Measurements from ENCODE around the gene SLC9A9. TPM values are rescaled to one million over a fixed set of nuclear protein-coding genes. Genes with fewer than 3 reads are reported as not detected.

Gene SLC9A9
- total RNA-seq, 1 donor from 2014 or later = 0.22 TPM

- Mint-ChIP-seq H3K4me1 (no peaks in the 10 kb centered on the region), H3K4me3 (no peak overlapping the region), H3K9me3 (no peaks in the 10 kb centered on the region), H3K27me3 (ENCODE audit: insufficient read depth, low read depth) (no peaks in the 10 kb centered on the region), H3K36me3 (no peaks in the 10 kb centered on the region), H3K27ac (no peak overlapping the region)
- Histone ChIP-seq H3F3A (ENCODE audit: low read depth) (no peaks in the 10 kb centered on the region), H3K4me3 (no peak overlapping the region), H3K36me3 (no peaks in the 10 kb centered on the region), H3K9me3 (ENCODE audit: low read depth) (no peaks in the 10 kb centered on the region), H4K20me1 (ENCODE audit: low read depth) (no peaks in the 10 kb centered on the region), H3K79me2 (ENCODE audit: low read depth) (no peaks in the 10 kb centered on the region), H3K4me2 (no peak overlapping the region), H3K9ac (no peak overlapping the region), H3K27me3 (no peaks in the 10 kb centered on the region), H2AFZ (replicated peaks) (no peak overlapping the region), H3K4me1 (no peaks in the 10 kb centered on the region), H3K27ac (no peak overlapping the region)
- TF ChIP-seq, protein P1, sequence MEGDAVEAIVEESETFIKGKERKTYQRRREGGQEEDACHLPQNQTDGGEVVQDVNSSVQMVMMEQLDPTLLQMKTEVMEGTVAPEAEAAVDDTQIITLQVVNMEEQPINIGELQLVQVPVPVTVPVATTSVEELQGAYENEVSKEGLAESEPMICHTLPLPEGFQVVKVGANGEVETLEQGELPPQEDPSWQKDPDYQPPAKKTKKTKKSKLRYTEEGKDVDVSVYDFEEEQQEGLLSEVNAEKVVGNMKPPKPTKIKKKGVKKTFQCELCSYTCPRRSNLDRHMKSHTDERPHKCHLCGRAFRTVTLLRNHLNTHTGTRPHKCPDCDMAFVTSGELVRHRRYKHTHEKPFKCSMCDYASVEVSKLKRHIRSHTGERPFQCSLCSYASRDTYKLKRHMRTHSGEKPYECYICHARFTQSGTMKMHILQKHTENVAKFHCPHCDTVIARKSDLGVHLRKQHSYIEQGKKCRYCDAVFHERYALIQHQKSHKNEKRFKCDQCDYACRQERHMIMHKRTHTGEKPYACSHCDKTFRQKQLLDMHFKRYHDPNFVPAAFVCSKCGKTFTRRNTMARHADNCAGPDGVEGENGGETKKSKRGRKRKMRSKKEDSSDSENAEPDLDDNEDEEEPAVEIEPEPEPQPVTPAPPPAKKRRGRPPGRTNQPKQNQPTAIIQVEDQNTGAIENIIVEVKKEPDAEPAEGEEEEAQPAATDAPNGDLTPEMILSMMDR (IDR thresholded peaks at IDR 0.05) = no peak
- TF ChIP-seq EZH2phosphoT487 (IDR thresholded peaks at IDR 0.05) (no peak), EZH2 (IDR thresholded peaks at IDR 0.05) (no peak)
- DNase-seq (ENCODE audit: low spot score) = no peak
Measured at GRCh38 chr3:143650120-143650519, 198.1 kb downstream of the SLC9A9 start.

DNA sequence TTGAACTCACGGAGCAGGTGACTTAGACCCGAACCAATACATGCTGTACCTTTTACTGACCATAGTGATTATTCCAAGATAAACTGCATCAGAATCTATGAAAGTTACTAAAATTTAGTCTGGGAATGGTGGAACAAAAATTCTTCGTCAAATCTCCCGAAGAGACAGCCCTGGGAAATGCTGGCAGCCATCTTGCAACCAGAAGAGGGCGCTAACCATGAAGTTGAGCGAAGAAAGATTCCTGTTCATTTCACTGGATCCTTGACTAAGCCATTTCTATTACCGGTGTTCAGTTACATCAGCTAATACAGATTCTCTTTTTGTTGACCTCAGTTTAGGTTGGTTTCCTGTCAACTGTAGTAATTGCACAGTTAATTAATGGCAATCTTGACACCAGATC is 199.6 kb downstream of the SLC9A9 start:
- H3K9me3 Mint-ChIP-seq = no peaks in the 10 kb centered on the region
- no peaks in the 10 kb centered on the region for H3K36me3 ChIP-seq
- H4K20me1 ChIP-seq (ENCODE audit: low read depth) = no peaks in the 10 kb centered on the region
- peak; percentile 40 for DNase-seq (ENCODE audit: low spot score)
- H3K27me3 Mint-ChIP-seq (ENCODE audit: insufficient read depth, low read depth) = no peaks in the 10 kb centered on the region
- no peak overlapping the region for H2AFZ ChIP-seq (replicated peaks)
- no peaks in the 10 kb centered on the region for H3K27me3 ChIP-seq
- peaks cover 12% of the 10 kb centered on the region for H3K4me1 Mint-ChIP-seq
- no peak overlapping the region for H3K27ac ChIP-seq
- H3K9ac ChIP-seq = no peak overlapping the region
- H3K4me2 ChIP-seq = no peak overlapping the region
- H3K9me3 ChIP-seq (ENCODE audit: low read depth) = no peaks in the 10 kb centered on the region
- no peaks in the 10 kb centered on the region for H3K36me3 Mint-ChIP-seq
- H3K27ac Mint-ChIP-seq = no peak overlapping the region
- no peak overlapping the region for H3K4me3 ChIP-seq
- H3K79me2 ChIP-seq (ENCODE audit: low read depth) = no peaks in the 10 kb centered on the region
- H3K4me1 ChIP-seq = no peaks in the 10 kb centered on the region
- no peak overlapping the region for H3K4me3 Mint-ChIP-seq
- no peaks in the 10 kb centered on the region for H3F3A ChIP-seq (ENCODE audit: low read depth)
- TF ChIP-seq EZH2phosphoT487 (IDR thresholded peaks at IDR 0.05) = no peak
- TF ChIP-seq, protein P1 (IDR thresholded peaks at IDR 0.05) = peak; percentile 68

- no peaks in the 10 kb centered on the region for H3F3A ChIP-seq (ENCODE audit: low read depth)
- H4K20me1 ChIP-seq (ENCODE audit: low read depth) = no peaks in the 10 kb centered on the region
- no peaks in the 10 kb centered on the region for H3K4me1 ChIP-seq
- peaks cover 14% of the 10 kb centered on the region for H3K4me1 Mint-ChIP-seq
- no peak overlapping the region for H3K9ac ChIP-seq
- no peak overlapping the region for H3K4me3 Mint-ChIP-seq
- H3K79me2 ChIP-seq (ENCODE audit: low read depth) = no peaks in the 10 kb centered on the region
- H3K27me3 ChIP-seq = no peaks in the 10 kb centered on the region
- no peaks in the 10 kb centered on the region for H3K9me3 Mint-ChIP-seq
- no peak overlapping the region for H3K4me2 ChIP-seq
- H3K4me3 ChIP-seq = no peak overlapping the region
- no peak overlapping the region for H3K27ac ChIP-seq
- H3K36me3 ChIP-seq = no peaks in the 10 kb centered on the region
- DNase-seq (ENCODE audit: low spot score) = peak; percentile 44
- H3K9me3 ChIP-seq (ENCODE audit: low read depth) = no peaks in the 10 kb centered on the region
- TF ChIP-seq EZH2phosphoT487 (IDR thresholded peaks at IDR 0.05) (no peak), EZH2 (IDR thresholded peaks at IDR 0.05) (no peak)
- TF ChIP-seq, protein P1 (IDR thresholded peaks at IDR 0.05) = no peak
- no peak overlapping the region for H2AFZ ChIP-seq (replicated peaks)
- no peaks in the 10 kb centered on the region for H3K36me3 Mint-ChIP-seq
- no peaks in the 10 kb centered on the region for H3K27me3 Mint-ChIP-seq (ENCODE audit: insufficient read depth, low read depth)
- H3K27ac Mint-ChIP-seq = no peak overlapping the region
Measured at GRCh38 chr3:143648218-143648617, 200.1 kb downstream of the SLC9A9 start.

Measured in neural progenitor cell (in vitro differentiated cells).